IMR-90 (cell line): ENCODE measurements around the gene CASP8. TPM values are rescaled to one million over a fixed set of nuclear protein-coding genes. Genes with fewer than 3 reads are reported as not detected.

Source experiments
- ATAC-seq: fragments of 200-7000 bp; cut with Tn5 transposase; 2 replicates; pipeline ENCODE4 v1.9.1; 2020; ENCODE audit warnings: low read depth, mild to moderate bottlenecking, moderate library complexity
- BruUV-seq: library from RNA; stranded (reverse); fragments of 400-500 nt; replicated peaks from 2 replicates; lab custom pipeline; 2021; lab: Mats Ljungman, UMichigan
- CTCF ChIA-PET: fragments of 300-600 bp; formaldehyde crosslinking; extraction: SDS; loops from one replicate; lab custom pipeline; 2021; ENCODE audit warnings: antibody characterized with exemption; lab: Yijun Ruan, JAX
- POLR2A ChIA-PET: fragments of 300-600 bp; sonication (Branson Sonifier 250); formaldehyde crosslinking; loops from one replicate; lab custom pipeline; 2022; ENCODE audit warnings: antibody characterized with exemption; ENCODE audit not compliant: unreplicated experiment; lab: Charles Lee
- DNase-seq: peaks from one replicate; pipeline ENCODE4 v3.0.0; 2013
- H2AFZ ChIP-seq: replicated peaks from 2 replicates; pipeline ENCODE3; 2013; ENCODE audit warnings: low read length, mild to moderate bottlenecking; ENCODE audit not compliant: poor library complexity
- H2AK5ac ChIP-seq: 2 replicates; pipeline ENCODE4 v1.6.1; 2013; ENCODE audit warnings: low read depth, low read length, inconsistent platforms
- H2AK9ac ChIP-seq: replicated peaks from 2 replicates; pipeline ENCODE3; 2013; ENCODE audit warnings: mild to moderate bottlenecking, low read depth, low read length, moderate library complexity; ENCODE audit not compliant: poor library complexity
- H2BK120ac ChIP-seq: 2 replicates; pipeline ENCODE4 v1.6.1; 2013; ENCODE audit warnings: low read depth, low read length, inconsistent platforms
- H2BK15ac ChIP-seq: 3 replicates; pipeline ENCODE4 v1.6.1; 2013; ENCODE audit warnings: low read depth, low read length, inconsistent platforms
- H2BK20ac ChIP-seq: 2 replicates; pipeline ENCODE4 v1.6.1; 2013; ENCODE audit warnings: low read depth, mild to moderate bottlenecking, inconsistent platforms, low read length, moderate library complexity
- H2BK5ac ChIP-seq: 2 replicates; pipeline ENCODE4 v1.6.1; 2013; ENCODE audit warnings: mild to moderate bottlenecking, low read depth, low read length, inconsistent platforms; ENCODE audit not compliant: poor library complexity, severe bottlenecking
- H3K14ac ChIP-seq: replicated peaks from 2 replicates; pipeline ENCODE4 v1.6.1; 2013; ENCODE audit warnings: low read depth, low read length, inconsistent platforms
- H3K18ac ChIP-seq: 2 replicates; pipeline ENCODE4 v1.6.1; 2013; ENCODE audit warnings: low read depth, low read length, control low read depth
- H3K23ac ChIP-seq: 2 replicates; pipeline ENCODE4 v1.6.1; 2013; ENCODE audit warnings: low read depth, low read length, inconsistent platforms
- H3K27ac ChIP-seq: 2 replicates; pipeline ENCODE4 v1.5.1; 2013; ENCODE audit warnings: mild to moderate bottlenecking, control low read depth, low read length; ENCODE audit not compliant: insufficient read depth
- H3K27me3 ChIP-seq: 2 replicates; pipeline ENCODE4 v1.6.1; 2013; ENCODE audit warnings: low read length; ENCODE audit not compliant: control insufficient read depth, insufficient read depth
- H3K36me3 ChIP-seq: 2 replicates; pipeline ENCODE4 v1.6.1; 2013; ENCODE audit warnings: low read length, mixed read lengths; ENCODE audit not compliant: control insufficient read depth, insufficient read depth
- H3K4ac ChIP-seq: 2 replicates; pipeline ENCODE4 v1.6.1; 2013; ENCODE audit warnings: low read depth, low read length, inconsistent platforms
- H3K4me1 ChIP-seq: 2 replicates; pipeline ENCODE4 v1.6.1; 2013; ENCODE audit warnings: low read length, mixed read lengths; ENCODE audit not compliant: control insufficient read depth, insufficient read depth
- H3K4me2 ChIP-seq: 2 replicates; pipeline ENCODE4 v1.6.1; 2013; ENCODE audit warnings: low read depth, mild to moderate bottlenecking, control low read depth, low read length, moderate library complexity
- H3K4me3 ChIP-seq: 2 replicates; pipeline ENCODE4 v1.5.1; 2013; ENCODE audit warnings: low read depth, mild to moderate bottlenecking, control low read depth, low read length, moderate library complexity; ENCODE audit not compliant: insufficient read depth
- H3K56ac ChIP-seq: 2 replicates; pipeline ENCODE4 v1.6.1; 2013; ENCODE audit warnings: low read length, inconsistent platforms; ENCODE audit not compliant: insufficient read depth; ENCODE audit errors: extremely low read depth
- H3K79me1 ChIP-seq, 2 experiments: 2 replicates each; pipeline ENCODE4 v1.6.1; 2013; ENCODE audit warnings: low read length in 2 of 2, inconsistent platforms in 1 of 2, low read depth in 1 of 2
- H3K9ac ChIP-seq: 2 replicates; pipeline ENCODE4 v1.6.1; 2013; ENCODE audit warnings: low read depth, low read length, control low read depth
- H3K9me1 ChIP-seq: 2 replicates; pipeline ENCODE4 v1.6.1; 2013; ENCODE audit warnings: low read length, inconsistent platforms; ENCODE audit not compliant: insufficient read depth
- H3K9me3 ChIP-seq: 2 replicates; pipeline ENCODE4 v1.6.1; 2013; ENCODE audit warnings: low read length; ENCODE audit not compliant: control insufficient read depth, insufficient read depth
- H4K20me1 ChIP-seq: 2 replicates; pipeline ENCODE4 v1.6.1; 2013; ENCODE audit warnings: low read length, inconsistent platforms; ENCODE audit not compliant: insufficient read depth
- H4K5ac ChIP-seq: 2 replicates; pipeline ENCODE4 v1.6.1; 2013; ENCODE audit warnings: mild to moderate bottlenecking, low read depth, low read length, control low read depth
- H4K8ac ChIP-seq, 2 experiments: 2 replicates each; pipeline ENCODE4 v1.6.1; 2013; ENCODE audit warnings: low read depth in 2 of 2, low read length in 2 of 2, control low read depth in 1 of 2, inconsistent platforms in 1 of 2
- H4K91ac ChIP-seq: 2 replicates; pipeline ENCODE4 v1.6.1; 2013; ENCODE audit warnings: low read depth, low read length, inconsistent platforms; ENCODE audit not compliant: insufficient read depth
- BHLHE40 ChIP-seq: fragments of 150-350 bp; IDR thresholded peaks from 2 replicates; pipeline ENCODE4 v1.6.1; 2016; ENCODE audit warnings: mild to moderate bottlenecking, low read depth, low read length
- CEBPB ChIP-seq: IDR thresholded peaks from 2 replicates; pipeline ENCODE4 v1.6.1; 2012; ENCODE audit warnings: low read depth, low read length, improper control_type of control experiment
- CHD1 ChIP-seq: IDR thresholded peaks from 2 replicates; pipeline ENCODE4 v1.6.1; 2012; ENCODE audit warnings: low read depth, low read length, improper control_type of control experiment
- FOS ChIP-seq: fragments of 150-350 bp; IDR thresholded peaks from 2 replicates; pipeline ENCODE4 v1.6.1; 2016; ENCODE audit warnings: low read depth, low read length
- MAFK ChIP-seq: IDR thresholded peaks from 2 replicates; pipeline ENCODE4 v1.6.1; 2012; ENCODE audit warnings: low read depth, low read length, improper control_type of control experiment
- MXI1 ChIP-seq: IDR thresholded peaks from 2 replicates; pipeline ENCODE4 v1.6.1; 2012; ENCODE audit warnings: low read depth, mild to moderate bottlenecking, low read length, moderate library complexity, borderline replicate concordance
- NFE2L2 ChIP-seq: fragments of 150-350 bp; IDR thresholded peaks from 2 replicates; pipeline ENCODE4 v1.6.1; 2016; ENCODE audit warnings: low read depth, mild to moderate bottlenecking, low read length
- RCOR1 ChIP-seq: IDR thresholded peaks from 2 replicates; pipeline ENCODE4 v1.6.1; 2012; ENCODE audit warnings: mild to moderate bottlenecking, low read length, improper control_type of control experiment; ENCODE audit not compliant: insufficient replicate concordance
- RFX5 ChIP-seq: IDR thresholded peaks from 2 replicates; pipeline ENCODE4 v1.8.0; 2012; ENCODE audit warnings: low read depth, mild to moderate bottlenecking, low read length, moderate library complexity
- WGBS, 2 experiments: methylation state at CpG; one replicate each; pipeline versions ENCODE4 v1.1.5 to v1.1.7; 2013; ENCODE audit warnings: missing lambda C conversion rate in 2 of 2; ENCODE audit not compliant: insufficient read length in 1 of 2; ENCODE audit errors: extremely low coverage in 2 of 2; 5-methylcytosine and 5-hydroxymethylcytosine counted together
- dilution Hi-C: fragments of 300-500 bp; cut with HindIII; formaldehyde crosslinking; loops from one replicate; pipeline ENCODE4 v1.14.3; 2018; ENCODE audit warnings: low sequenced_read_pairs; ENCODE audit not compliant: unreplicated experiment
- in situ Hi-C: fragments of 300-500 bp; cut with MboI; formaldehyde crosslinking; loops from 3 replicates; pipeline ENCODE4 v1.14.3; 2019; ENCODE audit warnings: low sequenced_read_pairs, inconsistent platforms, mixed read lengths
- intact Hi-C: fragments of 100-400 bp; cut with micrococcal nuclease; formaldehyde crosslinking; loops from 2 replicates; pipeline ENCODE4 v1.10.0; 2022
- polyA plus RNA-seq, 3 experiments: library from polyadenylated mRNA; depleted of rRNA; stranded (reverse); fragments of >200 nt; gene quantifications; 2 replicates each; pipeline ENCODE4 v1.2.3, GENCODE V29; 2012; ENCODE audit warnings: low replicate concordance in 1 of 3
- total RNA-seq: library from RNA; depleted of rRNA; stranded (reverse); fragments of >200 nt; gene quantifications from 2 replicates; pipeline ENCODE4 v1.2.3, GENCODE V29; 2012
- TF ChIP-seq, protein P1 (sequence below): fragments of 150-350 bp; IDR thresholded peaks from 2 replicates; pipeline ENCODE4 v1.6.1; 2017; ENCODE audit warnings: mild to moderate bottlenecking, antibody characterized with exemption, low read length, low read depth
- TF ChIP-seq, protein P2 (sequence below): fragments of 150-350 bp; IDR thresholded peaks from 2 replicates; pipeline ENCODE4 v1.6.1; 2016; ENCODE audit warnings: low read depth, mild to moderate bottlenecking, low read length, moderate library complexity, borderline replicate concordance
- TF ChIP-seq, protein P3 (sequence below): conservative IDR thresholded peaks from 2 replicates; pipeline ENCODE4 v1.5.1; 2012; ENCODE audit warnings: mild to moderate bottlenecking, low read depth, low read length, improper control_type of control experiment

Gene CASP8
- total and polyA plus RNA-seq, 2 of the 4 experiments (the other 2 are of a cell fraction): 13.1 to 17.0 TPM

DNA sequence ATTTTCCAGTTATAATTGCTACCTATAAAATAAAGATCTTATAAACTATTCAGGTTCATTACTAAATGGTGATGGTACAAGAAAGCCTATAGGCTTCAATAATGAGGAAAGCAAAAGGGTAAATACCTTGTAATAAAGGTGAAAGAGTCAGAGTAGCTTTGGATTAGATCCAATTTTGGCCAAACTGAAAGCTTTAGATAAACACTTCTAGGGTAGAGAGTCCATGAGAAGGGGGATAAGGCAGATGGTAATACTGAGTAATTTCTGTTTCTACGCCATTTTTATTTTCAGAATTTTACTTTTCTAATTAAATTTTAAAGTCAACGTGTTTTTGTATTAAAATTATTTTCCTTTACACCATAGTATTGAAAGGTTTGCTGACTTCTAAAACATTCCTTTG lies 9.4 kb downstream of the CASP8 start:
- no peaks in the 10 kb centered on the region for H3K4me1 ChIP-seq
- H4K5ac ChIP-seq: no peak overlapping the region
- H2BK15ac ChIP-seq: no peak overlapping the region
- H3K18ac ChIP-seq: no peak overlapping the region
- TF ChIP-seq MXI1: no peak
- TF ChIP-seq CEBPB: no peak
- TF ChIP-seq CHD1: no peak
- no peak for TF ChIP-seq BHLHE40
- TF ChIP-seq, protein P1, sequence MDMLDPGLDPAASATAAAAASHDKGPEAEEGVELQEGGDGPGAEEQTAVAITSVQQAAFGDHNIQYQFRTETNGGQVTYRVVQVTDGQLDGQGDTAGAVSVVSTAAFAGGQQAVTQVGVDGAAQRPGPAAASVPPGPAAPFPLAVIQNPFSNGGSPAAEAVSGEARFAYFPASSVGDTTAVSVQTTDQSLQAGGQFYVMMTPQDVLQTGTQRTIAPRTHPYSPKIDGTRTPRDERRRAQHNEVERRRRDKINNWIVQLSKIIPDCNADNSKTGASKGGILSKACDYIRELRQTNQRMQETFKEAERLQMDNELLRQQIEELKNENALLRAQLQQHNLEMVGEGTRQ: no peak
- TF ChIP-seq NFE2L2: no peak
- TF ChIP-seq, protein P2, sequence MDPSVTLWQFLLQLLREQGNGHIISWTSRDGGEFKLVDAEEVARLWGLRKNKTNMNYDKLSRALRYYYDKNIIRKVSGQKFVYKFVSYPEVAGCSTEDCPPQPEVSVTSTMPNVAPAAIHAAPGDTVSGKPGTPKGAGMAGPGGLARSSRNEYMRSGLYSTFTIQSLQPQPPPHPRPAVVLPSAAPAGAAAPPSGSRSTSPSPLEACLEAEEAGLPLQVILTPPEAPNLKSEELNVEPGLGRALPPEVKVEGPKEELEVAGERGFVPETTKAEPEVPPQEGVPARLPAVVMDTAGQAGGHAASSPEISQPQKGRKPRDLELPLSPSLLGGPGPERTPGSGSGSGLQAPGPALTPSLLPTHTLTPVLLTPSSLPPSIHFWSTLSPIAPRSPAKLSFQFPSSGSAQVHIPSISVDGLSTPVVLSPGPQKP: no peak
- TF ChIP-seq RFX5: no peak
- TF ChIP-seq RCOR1: no peak
- TF ChIP-seq, protein P3, sequence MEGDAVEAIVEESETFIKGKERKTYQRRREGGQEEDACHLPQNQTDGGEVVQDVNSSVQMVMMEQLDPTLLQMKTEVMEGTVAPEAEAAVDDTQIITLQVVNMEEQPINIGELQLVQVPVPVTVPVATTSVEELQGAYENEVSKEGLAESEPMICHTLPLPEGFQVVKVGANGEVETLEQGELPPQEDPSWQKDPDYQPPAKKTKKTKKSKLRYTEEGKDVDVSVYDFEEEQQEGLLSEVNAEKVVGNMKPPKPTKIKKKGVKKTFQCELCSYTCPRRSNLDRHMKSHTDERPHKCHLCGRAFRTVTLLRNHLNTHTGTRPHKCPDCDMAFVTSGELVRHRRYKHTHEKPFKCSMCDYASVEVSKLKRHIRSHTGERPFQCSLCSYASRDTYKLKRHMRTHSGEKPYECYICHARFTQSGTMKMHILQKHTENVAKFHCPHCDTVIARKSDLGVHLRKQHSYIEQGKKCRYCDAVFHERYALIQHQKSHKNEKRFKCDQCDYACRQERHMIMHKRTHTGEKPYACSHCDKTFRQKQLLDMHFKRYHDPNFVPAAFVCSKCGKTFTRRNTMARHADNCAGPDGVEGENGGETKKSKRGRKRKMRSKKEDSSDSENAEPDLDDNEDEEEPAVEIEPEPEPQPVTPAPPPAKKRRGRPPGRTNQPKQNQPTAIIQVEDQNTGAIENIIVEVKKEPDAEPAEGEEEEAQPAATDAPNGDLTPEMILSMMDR: no peak
- TF ChIP-seq FOS: no peak
- no peak for TF ChIP-seq MAFK
- in situ Hi-C loops (no loop called here), dilution Hi-C loops (no loop called here), intact Hi-C loops (no loop called here)
- no peak overlapping the region for H3K4ac ChIP-seq
- BruUV-seq: no TSS peak
- no CpG with 5 or more reads among the region's 2 CpGs for WGBS, 2 experiments
- H3K27ac ChIP-seq: no peak overlapping the region
- no peak overlapping the region for H3K9ac ChIP-seq
- CTCF ChIA-PET: no interaction called here
- no peak overlapping the region for H3K56ac ChIP-seq
- H2AK9ac ChIP-seq: no peak overlapping the region
- no peaks in the 10 kb centered on the region for H3K27me3 ChIP-seq
- H4K20me1 ChIP-seq: no peaks in the 10 kb centered on the region
- no peak overlapping the region for H4K8ac ChIP-seq
- H2AFZ ChIP-seq: no peak overlapping the region
- H4K91ac ChIP-seq: no peak overlapping the region
- H3K4me3 ChIP-seq: no peak overlapping the region
- H3K36me3 ChIP-seq: peaks cover 27% of the 10 kb centered on the region
- H3K23ac ChIP-seq: no peak overlapping the region
- H2BK20ac ChIP-seq: no peak overlapping the region
- ATAC-seq: no peak
- no peak overlapping the region for H2BK5ac ChIP-seq
- H3K4me2 ChIP-seq: no peak overlapping the region
- POLR2A ChIA-PET: no interaction called here
- no peak for DNase-seq
- no peaks in the 10 kb centered on the region for H3K9me3 ChIP-seq
- H3K79me1 ChIP-seq: peaks cover 9 to 12% of the 10 kb centered on the region in 2 experiments; a peak in 3 of 4 replicates
- no peak overlapping the region for H2BK120ac ChIP-seq
- H2AK5ac ChIP-seq: no peak overlapping the region
- no peaks in the 10 kb centered on the region for H3K9me1 ChIP-seq
- H3K14ac ChIP-seq: no peak overlapping the region
